HUES64 (cell line): Measurements from ENCODE around the gene PRKAB2. TPM values are rescaled to one million over a fixed set of nuclear protein-coding genes. Genes with fewer than 3 reads are reported as not detected.
A peak's percentile ranks its signal among the peaks of the same experiment; 100 is the strongest.

Experiments used
- H3K27ac ChIP-seq: 2 replicates; pipeline ENCODE4 v1.7.0; 2013; ENCODE audit warnings: low read depth, low read length, inconsistent platforms
- H3K27me3 ChIP-seq: 2 replicates; pipeline ENCODE4 v1.6.1; 2013; ENCODE audit warnings: mild to moderate bottlenecking, low read length; ENCODE audit not compliant: insufficient read depth
- H3K36me3 ChIP-seq: 2 replicates; pipeline ENCODE4 v1.6.1; 2013; ENCODE audit warnings: mild to moderate bottlenecking, low read length; ENCODE audit not compliant: insufficient read depth
- H3K4me1 ChIP-seq: 2 replicates; pipeline ENCODE4 v1.6.1; 2013; ENCODE audit warnings: mild to moderate bottlenecking, low read length, moderate library complexity; ENCODE audit not compliant: insufficient read depth
- H3K4me3 ChIP-seq: 2 replicates; pipeline ENCODE4 v1.5.1; 2013; ENCODE audit warnings: mild to moderate bottlenecking, low read length, moderate library complexity
- H3K9ac ChIP-seq: 2 replicates; pipeline ENCODE4 v1.6.1; 2013; ENCODE audit warnings: mild to moderate bottlenecking, low read depth, low read length
- H3K9me3 ChIP-seq: 2 replicates; pipeline ENCODE4 v1.6.1; 2013; ENCODE audit warnings: low read depth, low read length; ENCODE audit not compliant: insufficient read depth
- WGBS: fragments of 150-250, 120-280 bp; methylation state at CpG from one replicate; pipeline ENCODE4 v1.1.7; 2013; ENCODE audit warnings: missing lambda C conversion rate; 5-methylcytosine and 5-hydroxymethylcytosine counted together
- polyA plus RNA-seq, 2 experiments: library from polyadenylated mRNA; stranded (reverse); fragments of 50-300 nt; gene quantifications; one replicate each; pipeline ENCODE4 v1.2.3, GENCODE V29; 2013

PRKAB2 gene, protein sequence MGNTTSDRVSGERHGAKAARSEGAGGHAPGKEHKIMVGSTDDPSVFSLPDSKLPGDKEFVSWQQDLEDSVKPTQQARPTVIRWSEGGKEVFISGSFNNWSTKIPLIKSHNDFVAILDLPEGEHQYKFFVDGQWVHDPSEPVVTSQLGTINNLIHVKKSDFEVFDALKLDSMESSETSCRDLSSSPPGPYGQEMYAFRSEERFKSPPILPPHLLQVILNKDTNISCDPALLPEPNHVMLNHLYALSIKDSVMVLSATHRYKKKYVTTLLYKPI
- 16.8 TPM for polyA plus RNA-seq (2013, experiment 1 of 2)
- polyA plus RNA-seq (2013, experiment 2 of 2) = 20.8 TPM

DNA sequence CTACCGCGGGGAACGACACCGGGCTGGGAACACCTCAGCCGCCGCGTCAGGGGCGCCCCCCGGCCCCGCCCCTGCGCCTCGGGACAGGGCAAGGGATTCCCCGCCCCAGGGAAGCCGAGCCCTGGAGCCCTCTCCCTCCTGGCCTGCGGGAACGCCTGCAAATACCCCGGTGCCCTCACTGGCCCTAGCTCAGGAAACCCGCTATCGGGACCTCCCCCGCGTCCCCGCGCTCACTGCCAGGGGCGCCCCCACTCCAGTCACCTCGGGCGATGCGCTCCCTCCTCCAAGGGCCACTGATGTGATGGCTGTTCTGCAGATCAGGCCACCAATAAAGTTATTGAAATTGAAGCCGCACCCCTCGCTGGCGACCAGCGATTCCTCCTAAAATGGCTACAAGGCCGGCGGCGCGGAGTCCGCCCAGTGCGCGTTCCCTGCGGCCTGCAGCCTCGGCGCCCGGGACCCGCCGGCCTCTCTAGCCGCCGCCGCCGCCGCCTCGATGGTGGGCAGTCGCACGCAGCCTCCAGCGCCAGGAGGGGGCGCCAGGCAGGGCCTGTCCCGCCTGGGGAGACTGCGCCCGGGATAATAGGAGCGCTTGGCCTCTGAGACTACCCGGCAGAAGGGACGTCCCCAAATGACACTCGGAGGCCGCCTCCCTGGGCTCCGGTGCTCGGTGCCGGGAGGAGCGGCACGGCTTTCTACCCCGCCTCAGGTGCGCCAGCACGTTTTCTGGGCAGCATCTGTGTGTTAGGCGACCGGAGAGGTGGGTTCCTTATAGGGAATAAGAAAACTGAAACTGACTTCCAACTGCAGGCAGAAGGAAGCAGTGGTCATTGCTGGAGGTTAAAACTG lies at the start of gene PRKAB2:
TSS of gene PRKAB2 (minus strand) at position 303 of the 849 bp plus-strand sequence. CDS start 326 bp downstream, outside the sequence.
- Histone ChIP-seq H3K4me3 (peak within 1 kb of the TSS; percentile 92), H3K4me1 (peaks cover 25% of the 10 kb centered on the region), H3K27me3 (no peaks in the 10 kb centered on the region), H3K27ac (peak within 1 kb of the TSS; percentile 90), H3K9me3 (no peaks in the 10 kb centered on the region), H3K9ac (peak within 1 kb of the TSS; percentile 78), H3K36me3 (peaks cover 2% of the 10 kb centered on the region)
- WGBS = under 1% methylated on average over 72 of the region's 72 CpGs

DNA sequence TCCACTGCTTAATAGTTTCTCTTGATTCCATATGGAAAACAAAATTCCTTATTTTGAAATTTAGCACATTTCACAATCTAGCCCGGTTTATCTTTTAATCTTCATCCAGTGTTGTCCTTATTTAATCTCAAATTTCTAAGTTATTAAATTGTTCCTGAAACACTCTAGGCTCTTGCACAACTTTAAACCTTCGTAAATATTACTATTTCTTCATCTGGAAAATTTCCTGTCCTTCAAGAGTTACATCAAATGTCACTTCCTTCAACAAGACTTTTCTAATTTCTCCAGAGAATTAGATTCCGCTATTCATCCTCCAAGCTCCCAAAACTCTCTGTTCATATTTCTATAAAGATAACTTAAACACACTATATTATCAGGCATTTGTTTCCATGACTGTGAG lies 46.3 kb upstream of the PRKAB2 start:
- H3K9ac ChIP-seq = no peak overlapping the region
- 99% methylated on average over 2 of the region's 3 CpGs for WGBS
- no peaks in the 10 kb centered on the region for H3K27me3 ChIP-seq
- no peaks in the 10 kb centered on the region for H3K36me3 ChIP-seq
- no peak overlapping the region for H3K27ac ChIP-seq
- 0 out of 2 replicates have a peak, but pooled peaks cover 2% of the 10 kb centered on the region for H3K4me1 ChIP-seq
- H3K4me3 ChIP-seq = no peak overlapping the region
- no peaks in the 10 kb centered on the region for H3K9me3 ChIP-seq

DNA sequence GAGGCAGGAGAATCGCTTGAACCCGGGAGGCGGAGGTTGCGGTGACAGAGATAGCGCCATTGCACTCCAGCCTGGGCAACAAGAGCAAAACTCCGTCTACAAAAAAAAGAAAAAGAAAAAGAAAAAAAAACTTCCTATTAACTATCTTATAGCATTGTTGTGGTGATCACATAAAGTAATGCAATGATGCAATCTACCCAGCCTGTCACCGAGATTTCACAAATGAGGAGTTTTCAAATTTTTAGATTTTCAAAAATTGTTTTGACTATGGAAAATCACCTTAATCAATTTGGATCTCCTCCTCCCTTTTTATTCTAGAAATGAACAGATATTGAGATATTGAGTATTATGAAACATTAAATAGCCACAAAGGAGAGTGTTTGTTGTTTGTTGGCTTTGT lies 44.9 kb upstream of the PRKAB2 start:
- WGBS = 92% methylated on average over 6 of the region's 7 CpGs
- Histone ChIP-seq H3K9ac (no peak overlapping the region), H3K9me3 (no peaks in the 10 kb centered on the region), H3K4me1 (no peaks in the 10 kb centered on the region), H3K4me3 (no peak overlapping the region), H3K27me3 (no peaks in the 10 kb centered on the region), H3K36me3 (no peaks in the 10 kb centered on the region), H3K27ac (no peak overlapping the region)

DNA sequence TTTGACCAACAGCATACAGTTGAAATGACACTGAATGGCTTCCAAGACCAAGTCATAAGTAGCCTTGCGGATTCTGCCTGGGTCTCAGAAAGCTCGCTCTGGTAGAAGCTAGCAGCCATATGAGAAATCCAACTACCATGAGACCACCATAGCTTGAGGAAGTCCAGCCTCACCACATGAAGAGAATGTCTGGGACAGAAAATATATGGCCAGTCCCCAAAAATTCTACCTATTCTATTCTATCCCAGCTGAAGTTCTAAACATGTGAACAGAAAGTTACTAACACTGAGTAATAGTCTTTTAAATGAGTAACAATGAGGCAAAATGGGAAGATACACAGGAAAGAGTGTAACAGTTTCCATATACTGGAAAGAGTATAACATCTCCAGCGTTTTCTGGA lies 43.9 kb upstream of the PRKAB2 start:
- Histone ChIP-seq H3K27me3 (no peaks in the 10 kb centered on the region), H3K9me3 (no peaks in the 10 kb centered on the region), H3K4me1 (no peaks in the 10 kb centered on the region), H3K9ac (no peak overlapping the region), H3K36me3 (no peaks in the 10 kb centered on the region), H3K4me3 (no peak overlapping the region), H3K27ac (no peak overlapping the region)
- WGBS = 100% methylated on average over 2 of the region's 3 CpGs

DNA sequence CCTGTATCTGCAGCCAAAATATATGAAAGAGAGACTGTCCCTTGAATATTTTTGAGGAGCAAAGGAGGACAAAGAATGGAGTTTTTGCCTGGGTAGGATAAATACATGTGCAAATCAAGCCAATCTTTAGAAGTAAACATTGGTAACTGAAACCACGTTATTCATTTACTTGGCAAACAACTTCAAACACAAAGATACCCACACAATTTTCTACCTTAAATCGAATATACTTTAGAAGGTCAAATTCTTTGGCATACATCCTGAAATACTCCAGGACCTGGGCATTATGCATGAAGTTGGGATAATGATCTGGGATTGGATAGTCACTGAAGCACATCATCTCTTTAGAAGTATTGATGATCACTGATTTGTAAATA lies 43.3 kb upstream of the PRKAB2 start:
- no peak overlapping the region for H3K4me3 ChIP-seq
- H3K27me3 ChIP-seq = no peaks in the 10 kb centered on the region
- no peaks in the 10 kb centered on the region for H3K9me3 ChIP-seq
- no peaks in the 10 kb centered on the region for H3K36me3 ChIP-seq
- 90% methylated on average over 2 of the region's 2 CpGs for WGBS
- no peak overlapping the region for H3K27ac ChIP-seq
- H3K4me1 ChIP-seq = no peaks in the 10 kb centered on the region
- H3K9ac ChIP-seq = no peak overlapping the region

DNA sequence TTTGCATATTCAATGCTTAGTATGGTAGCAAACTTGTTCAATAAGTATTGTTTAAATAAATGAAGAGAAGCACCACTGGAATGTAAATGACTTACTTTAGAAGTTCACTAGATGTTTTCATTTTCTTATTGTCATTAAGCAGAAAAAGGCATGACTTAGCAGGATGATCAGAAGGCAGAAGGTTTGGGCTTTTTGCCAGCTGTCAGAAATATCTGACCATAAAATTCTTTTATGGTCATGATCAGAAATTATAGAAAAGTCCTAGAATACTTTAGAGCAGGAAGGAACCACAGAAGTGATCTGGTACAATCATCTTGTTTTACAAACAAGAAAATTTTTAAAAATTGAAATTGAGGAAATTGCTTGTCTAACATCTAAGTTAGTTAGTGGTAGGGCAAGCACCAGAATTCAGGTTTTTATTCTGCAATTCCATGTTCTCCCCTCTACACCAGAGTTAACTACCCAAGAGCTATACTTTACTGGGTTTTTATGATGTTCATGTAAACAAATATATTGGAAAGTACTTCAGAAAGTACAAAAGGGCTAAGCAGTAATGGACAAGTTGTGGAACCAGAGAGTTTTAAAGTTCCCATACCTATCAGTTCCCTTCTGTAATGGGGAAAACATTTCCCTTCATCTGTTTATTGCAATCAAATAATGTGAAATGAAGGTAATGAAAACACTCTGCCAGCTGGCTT lies 42.7 kb upstream of the PRKAB2 start:
- Histone ChIP-seq H3K4me3 (no peak overlapping the region), H3K36me3 (no peaks in the 10 kb centered on the region), H3K27me3 (no peaks in the 10 kb centered on the region), H3K27ac (no peak overlapping the region), H3K4me1 (no peaks in the 10 kb centered on the region), H3K9ac (no peak overlapping the region), H3K9me3 (no peaks in the 10 kb centered on the region)

DNA sequence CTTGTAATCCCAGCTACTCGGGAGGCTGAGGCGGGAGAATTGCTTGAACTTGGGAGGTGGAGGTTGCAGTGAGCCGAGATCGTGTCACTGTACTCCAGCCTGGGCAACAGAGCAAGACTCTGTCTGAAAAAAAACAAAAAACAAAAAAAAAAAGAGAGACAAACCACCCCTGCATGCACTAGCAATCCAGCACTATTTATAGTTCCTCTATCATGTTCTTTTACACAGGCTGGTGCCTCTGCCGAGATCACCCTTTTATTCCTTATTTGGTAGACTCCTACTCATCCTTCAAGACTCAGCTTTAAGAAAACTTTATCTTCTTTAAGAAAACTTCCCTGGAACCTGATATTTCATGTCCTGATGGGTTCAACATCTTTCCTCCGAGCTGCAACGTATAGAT lies 42.1 kb upstream of the PRKAB2 start:
- no peaks in the 10 kb centered on the region for H3K4me1 ChIP-seq
- H3K27ac ChIP-seq = no peak overlapping the region

DNA sequence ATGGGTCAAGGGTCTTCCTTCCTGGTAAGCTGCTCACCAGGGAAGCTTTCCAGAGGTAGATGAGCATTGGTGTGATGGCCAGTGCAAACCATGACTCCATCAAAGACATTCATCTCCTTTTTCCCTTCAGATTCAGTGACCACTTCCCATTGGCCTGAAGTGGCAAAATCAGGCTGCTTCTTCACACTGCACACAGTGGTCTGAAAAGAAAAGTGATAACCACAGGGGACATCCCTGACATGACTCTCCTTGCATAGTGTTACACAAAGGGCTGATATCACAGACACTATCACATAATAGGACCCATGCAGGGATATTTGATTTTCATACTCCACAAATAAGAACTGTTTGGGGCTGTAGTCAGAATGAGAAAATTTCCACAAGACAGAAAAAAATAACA lies 41.0 kb upstream of the PRKAB2 start:
- Histone ChIP-seq H3K9ac (no peak overlapping the region), H3K4me1 (no peaks in the 10 kb centered on the region), H3K36me3 (no peaks in the 10 kb centered on the region), H3K27me3 (no peaks in the 10 kb centered on the region), H3K9me3 (no peaks in the 10 kb centered on the region), H3K4me3 (no peak overlapping the region), H3K27ac (no peak overlapping the region)

More for the DNA sequence above, 42.1 kb upstream of the PRKAB2 start:
- H3K27me3 ChIP-seq = no peaks in the 10 kb centered on the region
- no peak overlapping the region for H3K9ac ChIP-seq
- WGBS = 92% methylated on average over 7 of the region's 7 CpGs
- no peak overlapping the region for H3K4me3 ChIP-seq
- no peaks in the 10 kb centered on the region for H3K9me3 ChIP-seq
- H3K36me3 ChIP-seq = no peaks in the 10 kb centered on the region

DNA sequence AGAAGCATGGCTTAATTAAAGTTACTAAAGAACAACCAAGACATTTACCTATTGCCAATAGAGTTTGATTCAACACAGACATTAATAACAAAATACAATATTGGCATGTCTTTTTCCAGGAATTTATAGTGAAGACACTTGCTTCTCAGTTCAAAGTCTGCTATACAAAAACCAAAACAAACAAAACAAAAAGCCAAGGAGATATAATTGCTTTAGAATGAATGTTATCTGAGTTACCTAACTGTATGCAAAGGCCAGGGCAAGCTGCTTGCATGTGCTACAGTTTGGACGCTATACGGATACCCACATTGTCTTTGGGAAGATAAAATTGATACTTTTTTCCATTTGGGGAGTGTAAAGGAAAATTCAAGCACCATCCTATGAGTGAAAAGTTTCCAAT lies 39.3 kb upstream of the PRKAB2 start:
- Histone ChIP-seq H3K9ac (no peak overlapping the region), H3K27me3 (no peaks in the 10 kb centered on the region), H3K4me3 (no peak overlapping the region), H3K9me3 (no peaks in the 10 kb centered on the region), H3K36me3 (no peaks in the 10 kb centered on the region), H3K4me1 (no peaks in the 10 kb centered on the region), H3K27ac (no peak overlapping the region)
- WGBS = 93% methylated on average over 2 of the region's 2 CpGs

DNA sequence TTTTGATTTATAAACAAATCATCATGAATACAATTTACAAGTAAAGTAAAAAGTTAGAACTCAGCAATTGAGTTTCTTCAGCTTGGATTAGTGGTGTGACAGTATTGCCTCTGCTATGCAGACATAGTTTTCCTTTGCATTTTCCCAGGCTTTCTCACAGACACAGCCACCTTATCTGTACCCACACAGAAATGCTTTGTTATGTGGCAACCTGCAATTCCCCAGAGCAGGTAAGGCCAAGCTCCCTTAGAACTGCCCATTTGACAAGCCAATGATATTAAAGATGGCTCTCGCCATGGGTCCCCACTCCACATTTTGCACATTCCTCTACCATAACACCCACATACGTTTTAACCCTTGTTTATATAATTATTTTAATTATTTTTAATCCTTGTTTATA lies 38.7 kb upstream of the PRKAB2 start:
- H3K9me3 ChIP-seq = no peaks in the 10 kb centered on the region
- no peaks in the 10 kb centered on the region for H3K27me3 ChIP-seq
- H3K9ac ChIP-seq = no peak overlapping the region
- H3K4me3 ChIP-seq = no peak overlapping the region
- H3K27ac ChIP-seq = no peak overlapping the region
- H3K36me3 ChIP-seq = no peaks in the 10 kb centered on the region
- no peaks in the 10 kb centered on the region for H3K4me1 ChIP-seq
- 92% methylated on average over 1 of the region's 2 CpGs for WGBS
